ENCODE measurements around the gene OR6S1. TPM values are rescaled to one million over a fixed set of nuclear protein-coding genes. Genes with fewer than 3 reads are reported as not detected.

OR6S1 gene
- total and polyA plus RNA-seq, 2 of the 8 experiments (the other 6 are each of a cell fraction or from before 2014, with no cell fraction given) = not detected

DNA sequence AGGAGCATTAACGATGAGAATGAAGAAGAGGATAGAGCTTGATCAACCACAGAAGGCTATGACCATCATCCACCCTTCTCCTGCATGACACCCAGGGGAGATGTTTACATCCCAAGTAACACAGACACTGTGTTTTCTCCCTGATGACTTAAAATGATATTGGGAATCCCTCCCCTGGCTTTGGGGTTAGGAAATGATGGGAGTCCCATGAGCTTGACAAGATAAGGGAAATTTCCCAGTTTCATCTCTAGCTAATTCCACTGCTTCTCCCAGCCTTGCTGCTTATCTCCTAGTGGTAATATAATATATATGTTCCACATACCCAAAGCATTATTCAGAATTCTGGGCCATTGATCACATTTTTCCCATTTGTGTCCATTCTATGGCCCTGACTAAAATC, 4.0 kb upstream of the OR6S1 start:
- no peak overlapping the region for H3K4ac ChIP-seq (replicated peaks; ENCODE audit: insufficient read length, low read depth, low read length)
- no peaks in the 10 kb centered on the region for H3K4me1 ChIP-seq (replicated peaks in 1 of 4; ENCODE audit: control insufficient read depth in 3 of 4, insufficient read depth in 4 of 4, low read length in 3 of 4)
- H3K14ac ChIP-seq (ENCODE audit: insufficient read length) = no peak overlapping the region
- no peak overlapping the region for H3K27ac ChIP-seq (ENCODE audit: low read depth, low read length)
- H2BK120ac ChIP-seq (replicated peaks; ENCODE audit: low read depth, low read length) = no peak overlapping the region
- no peak overlapping the region for H2BK12ac ChIP-seq (ENCODE audit: low read depth, low read length)
- no peak overlapping the region for H2AK5ac ChIP-seq (ENCODE audit: low read depth, low read length)
- H4K91ac ChIP-seq (replicated peaks; ENCODE audit: insufficient read length, low read length) = no peak overlapping the region
- H3K56ac ChIP-seq (replicated peaks; ENCODE audit: insufficient read length, low read depth, low read length) = no peak overlapping the region
- H3K9ac ChIP-seq (replicated peaks in 1 of 4; ENCODE audit: extremely low read depth in 1 of 4, low read depth in 3 of 4, low read length in 3 of 4) = no peak overlapping the region
- H3K4me2 ChIP-seq (ENCODE audit: insufficient read depth in 1 of 2, low read depth in 2 of 2, low read length in 2 of 2) = no peak overlapping the region
- no peak overlapping the region for H2AFZ ChIP-seq (ENCODE audit: low read length)
- CTCF ChIA-PET (ENCODE audit: partially characterized antibody) = interaction anchor here (0.6 to 3.9 kb wide), 7 partner anchors 10 to 259 kb away, joined by 3 to 12 read pairs (median 4); no protein-coding TSS in a partner anchor
- WGBS, 2 experiments (ENCODE audit: extremely low coverage in 1 of 2, insufficient coverage in 1 of 2, insufficient read length in 1 of 2, insufficient replicate concordance in 2 of 2, low coverage in 1 of 2, low lambda C conversion rate in 2 of 2, missing lambda C conversion rate in 1 of 2) = 93% methylated on average over 1 of the region's 1 CpG; no CpG with 5 or more reads in 1 of the 2 experiments
- H3K23me2 ChIP-seq (ENCODE audit: low read depth, low read length) = no peaks in the 10 kb centered on the region
- no peak for DNase-seq (ENCODE audit: low read depth in 1 of 2, low spot score in 2 of 2)
- no peak overlapping the region for H2BK5ac ChIP-seq (ENCODE audit: low read depth, low read length)
- POLR2A ChIA-PET (ENCODE audit: partially characterized antibody) = no interaction called here
- no peak overlapping the region for H4K8ac ChIP-seq (ENCODE audit: extremely low read depth, insufficient read depth, low read length)
- H4K5ac ChIP-seq (ENCODE audit: insufficient read length, low read depth, low read length) = no peak overlapping the region
- no peak overlapping the region for H3K23ac ChIP-seq (ENCODE audit: insufficient read length)
- H3K18ac ChIP-seq (ENCODE audit: extremely low read depth, low read length) = no peak overlapping the region
- no peaks in the 10 kb centered on the region for H3K79me1 ChIP-seq (ENCODE audit: low read depth, low read length)
- H2BK15ac ChIP-seq (ENCODE audit: low read length) = 0 out of 2 replicates have a peak overlapping the region, but pooled peaks have one; percentile 54
- TF ChIP-seq FOSL1 (IDR thresholded peaks at IDR 0.05; ENCODE audit: insufficient read depth, low read depth, low read length) = no peak
- TF ChIP-seq, protein P1, sequence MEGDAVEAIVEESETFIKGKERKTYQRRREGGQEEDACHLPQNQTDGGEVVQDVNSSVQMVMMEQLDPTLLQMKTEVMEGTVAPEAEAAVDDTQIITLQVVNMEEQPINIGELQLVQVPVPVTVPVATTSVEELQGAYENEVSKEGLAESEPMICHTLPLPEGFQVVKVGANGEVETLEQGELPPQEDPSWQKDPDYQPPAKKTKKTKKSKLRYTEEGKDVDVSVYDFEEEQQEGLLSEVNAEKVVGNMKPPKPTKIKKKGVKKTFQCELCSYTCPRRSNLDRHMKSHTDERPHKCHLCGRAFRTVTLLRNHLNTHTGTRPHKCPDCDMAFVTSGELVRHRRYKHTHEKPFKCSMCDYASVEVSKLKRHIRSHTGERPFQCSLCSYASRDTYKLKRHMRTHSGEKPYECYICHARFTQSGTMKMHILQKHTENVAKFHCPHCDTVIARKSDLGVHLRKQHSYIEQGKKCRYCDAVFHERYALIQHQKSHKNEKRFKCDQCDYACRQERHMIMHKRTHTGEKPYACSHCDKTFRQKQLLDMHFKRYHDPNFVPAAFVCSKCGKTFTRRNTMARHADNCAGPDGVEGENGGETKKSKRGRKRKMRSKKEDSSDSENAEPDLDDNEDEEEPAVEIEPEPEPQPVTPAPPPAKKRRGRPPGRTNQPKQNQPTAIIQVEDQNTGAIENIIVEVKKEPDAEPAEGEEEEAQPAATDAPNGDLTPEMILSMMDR (IDR thresholded peaks at IDR 0.05; ENCODE audit: control extremely low read depth in 1 of 3, insufficient read depth in 1 of 3, low read depth in 1 of 3, low read length in 3 of 3) = no peak
- no peak for TF ChIP-seq TBP (IDR thresholded peaks at IDR 0.05; ENCODE audit: low read depth, low read length)
- TF ChIP-seq EP300 (IDR thresholded peaks at IDR 0.05; ENCODE audit: borderline replicate concordance in 1 of 2, low read depth in 2 of 2, low read length in 2 of 2) = no peak
- TF ChIP-seq SAP30 (IDR thresholded peaks at IDR 0.05; ENCODE audit: insufficient read depth, insufficient replicate concordance, low read length) = no peak
- TF ChIP-seq SIN3A (conservative IDR thresholded peaks at IDR 0.05 in 1 of 2, IDR thresholded peaks at IDR 0.05 in 1 of 2; ENCODE audit: low read depth in 1 of 2, low read length in 2 of 2) = no peak
- no peak overlapping the region; the same call in 1 of the 2 replicates for H2BK20ac ChIP-seq (ENCODE audit: low read length)
- H3K9me3 ChIP-seq (ENCODE audit: insufficient read depth in 2 of 2, low read depth in 1 of 2, low read length in 1 of 2) = no peaks in the 10 kb centered on the region
- no peaks in the 10 kb centered on the region for H3K36me3 ChIP-seq (ENCODE audit: control insufficient read depth in 2 of 4, insufficient read depth in 4 of 4, low read length in 3 of 4)
- FAIRE-seq = no peak
- H3K79me2 ChIP-seq (ENCODE audit: control insufficient read depth in 1 of 2, insufficient read depth in 2 of 2, low read length in 2 of 2) = no peaks in the 10 kb centered on the region
- no peaks in the 10 kb centered on the region for H4K20me1 ChIP-seq (replicated peaks in 1 of 2; ENCODE audit: control insufficient read depth in 1 of 2, insufficient read depth in 2 of 2, low read length in 2 of 2)
- H3K27me3 ChIP-seq (replicated peaks in 1 of 4; ENCODE audit: control insufficient read depth in 3 of 4, extremely low read depth in 1 of 4, insufficient read depth in 3 of 4, low read length in 3 of 4) = no peaks in the 10 kb centered on the region
- H3K4me3 ChIP-seq (ENCODE audit: extremely low read depth in 1 of 4, insufficient read depth in 2 of 4, low read depth in 3 of 4, low read length in 4 of 4) = no peak overlapping the region
